IMR-90 (cell line): ENCODE data around the gene RAB1A. TPM values are rescaled to one million over a fixed set of nuclear protein-coding genes. Genes with fewer than 3 reads are reported as not detected.

ENCODE experiments used
- ATAC-seq: fragments of 200-7000 bp; cut with Tn5 transposase; 2 replicates; pipeline ENCODE4 v1.9.1; 2020; ENCODE audit warnings: low read depth, mild to moderate bottlenecking, moderate library complexity
- BruUV-seq: library from RNA; stranded (reverse); fragments of 400-500 nt; replicated peaks from 2 replicates; lab custom pipeline; 2021; lab: Mats Ljungman, UMichigan
- CTCF ChIA-PET: fragments of 300-600 bp; formaldehyde crosslinking; extraction: SDS; loops from one replicate; lab custom pipeline; 2021; ENCODE audit warnings: antibody characterized with exemption; lab: Yijun Ruan, JAX
- POLR2A ChIA-PET: fragments of 300-600 bp; sonication (Branson Sonifier 250); formaldehyde crosslinking; loops from one replicate; lab custom pipeline; 2022; ENCODE audit warnings: antibody characterized with exemption; ENCODE audit not compliant: unreplicated experiment; lab: Charles Lee
- DNase-seq: peaks from one replicate; pipeline ENCODE4 v3.0.0; 2013
- H2AFZ ChIP-seq: replicated peaks from 2 replicates; pipeline ENCODE3; 2013; ENCODE audit warnings: low read length, mild to moderate bottlenecking; ENCODE audit not compliant: poor library complexity
- H2AK5ac ChIP-seq: 2 replicates; pipeline ENCODE4 v1.6.1; 2013; ENCODE audit warnings: low read depth, low read length, inconsistent platforms
- H2AK9ac ChIP-seq: replicated peaks from 2 replicates; pipeline ENCODE3; 2013; ENCODE audit warnings: mild to moderate bottlenecking, low read depth, low read length, moderate library complexity; ENCODE audit not compliant: poor library complexity
- H2BK120ac ChIP-seq: 2 replicates; pipeline ENCODE4 v1.6.1; 2013; ENCODE audit warnings: low read depth, low read length, inconsistent platforms
- H2BK15ac ChIP-seq: 3 replicates; pipeline ENCODE4 v1.6.1; 2013; ENCODE audit warnings: low read depth, low read length, inconsistent platforms
- H2BK20ac ChIP-seq: 2 replicates; pipeline ENCODE4 v1.6.1; 2013; ENCODE audit warnings: low read depth, mild to moderate bottlenecking, inconsistent platforms, low read length, moderate library complexity
- H2BK5ac ChIP-seq: 2 replicates; pipeline ENCODE4 v1.6.1; 2013; ENCODE audit warnings: mild to moderate bottlenecking, low read depth, low read length, inconsistent platforms; ENCODE audit not compliant: poor library complexity, severe bottlenecking
- H3K14ac ChIP-seq: replicated peaks from 2 replicates; pipeline ENCODE4 v1.6.1; 2013; ENCODE audit warnings: low read depth, low read length, inconsistent platforms
- H3K18ac ChIP-seq: 2 replicates; pipeline ENCODE4 v1.6.1; 2013; ENCODE audit warnings: low read depth, low read length, control low read depth
- H3K23ac ChIP-seq: 2 replicates; pipeline ENCODE4 v1.6.1; 2013; ENCODE audit warnings: low read depth, low read length, inconsistent platforms
- H3K27ac ChIP-seq: 2 replicates; pipeline ENCODE4 v1.5.1; 2013; ENCODE audit warnings: mild to moderate bottlenecking, control low read depth, low read length; ENCODE audit not compliant: insufficient read depth
- H3K27me3 ChIP-seq: 2 replicates; pipeline ENCODE4 v1.6.1; 2013; ENCODE audit warnings: low read length; ENCODE audit not compliant: control insufficient read depth, insufficient read depth
- H3K36me3 ChIP-seq: 2 replicates; pipeline ENCODE4 v1.6.1; 2013; ENCODE audit warnings: low read length, mixed read lengths; ENCODE audit not compliant: control insufficient read depth, insufficient read depth
- H3K4ac ChIP-seq: 2 replicates; pipeline ENCODE4 v1.6.1; 2013; ENCODE audit warnings: low read depth, low read length, inconsistent platforms
- H3K4me1 ChIP-seq: 2 replicates; pipeline ENCODE4 v1.6.1; 2013; ENCODE audit warnings: low read length, mixed read lengths; ENCODE audit not compliant: control insufficient read depth, insufficient read depth
- H3K4me2 ChIP-seq: 2 replicates; pipeline ENCODE4 v1.6.1; 2013; ENCODE audit warnings: low read depth, mild to moderate bottlenecking, control low read depth, low read length, moderate library complexity
- H3K4me3 ChIP-seq: 2 replicates; pipeline ENCODE4 v1.5.1; 2013; ENCODE audit warnings: low read depth, mild to moderate bottlenecking, control low read depth, low read length, moderate library complexity; ENCODE audit not compliant: insufficient read depth
- H3K56ac ChIP-seq: 2 replicates; pipeline ENCODE4 v1.6.1; 2013; ENCODE audit warnings: low read length, inconsistent platforms; ENCODE audit not compliant: insufficient read depth; ENCODE audit errors: extremely low read depth
- H3K79me1 ChIP-seq, 2 experiments: 2 replicates each; pipeline ENCODE4 v1.6.1; 2013; ENCODE audit warnings: low read length in 2 of 2, inconsistent platforms in 1 of 2, low read depth in 1 of 2
- H3K9ac ChIP-seq: 2 replicates; pipeline ENCODE4 v1.6.1; 2013; ENCODE audit warnings: low read depth, low read length, control low read depth
- H3K9me1 ChIP-seq: 2 replicates; pipeline ENCODE4 v1.6.1; 2013; ENCODE audit warnings: low read length, inconsistent platforms; ENCODE audit not compliant: insufficient read depth
- H3K9me3 ChIP-seq: 2 replicates; pipeline ENCODE4 v1.6.1; 2013; ENCODE audit warnings: low read length; ENCODE audit not compliant: control insufficient read depth, insufficient read depth
- H4K20me1 ChIP-seq: 2 replicates; pipeline ENCODE4 v1.6.1; 2013; ENCODE audit warnings: low read length, inconsistent platforms; ENCODE audit not compliant: insufficient read depth
- H4K5ac ChIP-seq: 2 replicates; pipeline ENCODE4 v1.6.1; 2013; ENCODE audit warnings: mild to moderate bottlenecking, low read depth, low read length, control low read depth
- H4K8ac ChIP-seq, 2 experiments: 2 replicates each; pipeline ENCODE4 v1.6.1; 2013; ENCODE audit warnings: low read depth in 2 of 2, low read length in 2 of 2, control low read depth in 1 of 2, inconsistent platforms in 1 of 2
- H4K91ac ChIP-seq: 2 replicates; pipeline ENCODE4 v1.6.1; 2013; ENCODE audit warnings: low read depth, low read length, inconsistent platforms; ENCODE audit not compliant: insufficient read depth
- FOS ChIP-seq: fragments of 150-350 bp; IDR thresholded peaks from 2 replicates; pipeline ENCODE4 v1.6.1; 2016; ENCODE audit warnings: low read depth, low read length
- MAZ ChIP-seq: IDR thresholded peaks from 2 replicates; pipeline ENCODE4 v1.6.1; 2012; ENCODE audit warnings: low read depth, mild to moderate bottlenecking, low read length, improper control_type of control experiment, moderate library complexity, borderline replicate concordance
- MXI1 ChIP-seq: IDR thresholded peaks from 2 replicates; pipeline ENCODE4 v1.6.1; 2012; ENCODE audit warnings: low read depth, mild to moderate bottlenecking, low read length, moderate library complexity, borderline replicate concordance
- NFE2L2 ChIP-seq: fragments of 150-350 bp; IDR thresholded peaks from 2 replicates; pipeline ENCODE4 v1.6.1; 2016; ENCODE audit warnings: low read depth, mild to moderate bottlenecking, low read length
- POLR2A ChIP-seq: IDR thresholded peaks from 2 replicates; pipeline ENCODE4 v1.6.1; 2012; ENCODE audit warnings: mild to moderate bottlenecking, low read depth, low read length
- RAD21 ChIP-seq: IDR thresholded peaks from 2 replicates; pipeline ENCODE4 v1.6.1; 2012; ENCODE audit warnings: low read length, improper control_type of control experiment
- SMC3 ChIP-seq: fragments of 150-350 bp; IDR thresholded peaks from 2 replicates; pipeline ENCODE4 v1.6.1; 2016; ENCODE audit warnings: low read depth, mild to moderate bottlenecking, antibody characterized with exemption, low read length, moderate library complexity
- WGBS, 2 experiments: methylation state at CpG; one replicate each; pipeline versions ENCODE4 v1.1.5 to v1.1.7; 2013; ENCODE audit warnings: missing lambda C conversion rate in 2 of 2; ENCODE audit not compliant: insufficient read length in 1 of 2; ENCODE audit errors: extremely low coverage in 2 of 2; 5-methylcytosine and 5-hydroxymethylcytosine counted together
- dilution Hi-C: fragments of 300-500 bp; cut with HindIII; formaldehyde crosslinking; loops from one replicate; pipeline ENCODE4 v1.14.3; 2018; ENCODE audit warnings: low sequenced_read_pairs; ENCODE audit not compliant: unreplicated experiment
- in situ Hi-C: fragments of 300-500 bp; cut with MboI; formaldehyde crosslinking; loops from 3 replicates; pipeline ENCODE4 v1.14.3; 2019; ENCODE audit warnings: low sequenced_read_pairs, inconsistent platforms, mixed read lengths
- intact Hi-C: fragments of 100-400 bp; cut with micrococcal nuclease; formaldehyde crosslinking; loops from 2 replicates; pipeline ENCODE4 v1.10.0; 2022
- polyA plus RNA-seq, 3 experiments: library from polyadenylated mRNA; depleted of rRNA; stranded (reverse); fragments of >200 nt; gene quantifications; 2 replicates each; pipeline ENCODE4 v1.2.3, GENCODE V29; 2012; ENCODE audit warnings: low replicate concordance in 1 of 3
- total RNA-seq: library from RNA; depleted of rRNA; stranded (reverse); fragments of >200 nt; gene quantifications from 2 replicates; pipeline ENCODE4 v1.2.3, GENCODE V29; 2012
- TF ChIP-seq, protein P1 (sequence below): fragments of 150-350 bp; IDR thresholded peaks from 2 replicates; pipeline ENCODE4 v1.6.1; 2017; ENCODE audit warnings: mild to moderate bottlenecking, antibody characterized with exemption, low read length, low read depth
- TF ChIP-seq, protein P2 (sequence below): conservative IDR thresholded peaks from 2 replicates; pipeline ENCODE4 v1.5.1; 2012; ENCODE audit warnings: mild to moderate bottlenecking, low read depth, low read length, improper control_type of control experiment

Gene RAB1A
- total and polyA plus RNA-seq, 2 of the 4 experiments (the other 2 are of a cell fraction) = 114 to 169 TPM

DNA sequence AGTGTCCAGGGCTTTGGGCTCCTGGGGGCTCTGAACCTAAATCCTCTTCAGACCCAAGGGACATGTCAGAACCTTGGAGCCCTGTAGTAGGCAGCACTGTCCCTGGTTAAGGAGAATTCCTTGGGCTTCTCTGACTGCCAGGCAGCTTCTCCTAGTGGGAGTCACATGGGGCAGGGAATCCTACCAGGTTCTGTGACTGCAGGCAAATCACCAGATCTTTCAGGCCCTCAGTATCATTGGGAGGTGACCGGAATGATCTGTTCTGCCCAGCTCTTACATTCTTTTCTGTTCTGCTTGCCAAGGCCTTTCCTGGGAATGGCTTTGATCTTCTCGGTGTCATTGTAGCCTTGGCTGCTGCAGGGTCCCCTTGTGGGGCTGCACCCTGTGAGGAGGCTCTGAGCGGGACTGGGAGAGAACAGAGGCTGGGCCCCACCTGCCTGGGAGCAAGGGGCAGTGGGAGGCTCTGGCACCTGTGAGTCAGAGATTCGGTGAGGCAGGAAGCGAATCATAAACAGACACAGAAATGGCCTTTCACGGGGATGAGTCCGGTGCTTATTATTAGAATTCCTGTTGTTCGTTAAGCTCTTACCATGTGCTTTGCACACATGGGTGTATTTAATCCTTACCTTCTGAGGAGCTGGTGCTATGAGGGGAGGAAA, 59.6 kb downstream of the RAB1A start:
- Histone ChIP-seq H3K56ac (no peak overlapping the region; the same call in 1 of the 2 replicates), H4K91ac (peak overlapping the region; percentile 34; the same call in 1 of the 2 replicates), H4K8ac (peak overlapping the region in 1 of 2 experiments; percentile 11; a peak in 2 of 4 replicates), H3K9me1 (peaks cover 37% of the 10 kb centered on the region), H3K27ac (peak overlapping the region; percentile 1; the same call in 1 of the 2 replicates), H3K4ac (peak overlapping the region; percentile 57; the same call in 1 of the 2 replicates), H2BK20ac (peak overlapping the region; percentile 16; the same call in 1 of the 2 replicates), H3K36me3 (peaks cover 40% of the 10 kb centered on the region), H3K14ac (peak overlapping the region; percentile 16), H3K4me2 (no peak overlapping the region; the same call in 1 of the 2 replicates), H3K4me1 (peaks cover 27% of the 10 kb centered on the region), H4K5ac (peak overlapping the region; percentile 17; the same call in 1 of the 2 replicates), H3K9me3 (no peaks in the 10 kb centered on the region), H2AK5ac (peak overlapping the region; percentile 30; the same call in 1 of the 2 replicates), H2BK120ac (peak overlapping the region; percentile 9; the same call in 1 of the 2 replicates), H2AFZ (peak overlapping the region; percentile 37), H3K9ac (no peak overlapping the region), H4K20me1 (peaks cover 28% of the 10 kb centered on the region; the same call in 1 of the 2 replicates), H2AK9ac (peak overlapping the region; percentile 75), H3K18ac (no peak overlapping the region; the same call in 1 of the 2 replicates), H2BK5ac (peak overlapping the region; percentile 22), H2BK15ac (0 out of 3 replicates have a peak overlapping the region, but pooled peaks have one; percentile 42), H3K27me3 (no peaks in the 10 kb centered on the region), H3K23ac (peak overlapping the region; percentile 63), H3K4me3 (no peak overlapping the region), H3K79me1 (peaks cover 29 to 83% of the 10 kb centered on the region in 2 experiments)
- in situ Hi-C loops = loop anchor here (25.0 kb wide), 1 partner anchor 492 kb away; no protein-coding TSS in a partner anchor
- BruUV-seq = no TSS peak
- ChIA-PET CTCF (interaction anchor here (0.7 to 1.8 kb wide), 2 partner anchors 116 to 126 kb away, joined by 3 to 6 read pairs; no protein-coding TSS in a partner anchor), POLR2A (no interaction called here)
- dilution Hi-C loops = no loop called here
- DNase-seq (peak; percentile 80), ATAC-seq (peak; percentile 51)
- 0 out of 2 replicates have a peak, but pooled peaks have one; percentile 35 for TF ChIP-seq FOS
- 0 out of 2 replicates have a peak, but pooled peaks have one; percentile 22 for TF ChIP-seq RAD21
- TF ChIP-seq POLR2A = no peak
- TF ChIP-seq MAZ = peak; percentile 14; the same call in 1 of the 2 replicates
- TF ChIP-seq SMC3 = no peak
- TF ChIP-seq, protein P1, sequence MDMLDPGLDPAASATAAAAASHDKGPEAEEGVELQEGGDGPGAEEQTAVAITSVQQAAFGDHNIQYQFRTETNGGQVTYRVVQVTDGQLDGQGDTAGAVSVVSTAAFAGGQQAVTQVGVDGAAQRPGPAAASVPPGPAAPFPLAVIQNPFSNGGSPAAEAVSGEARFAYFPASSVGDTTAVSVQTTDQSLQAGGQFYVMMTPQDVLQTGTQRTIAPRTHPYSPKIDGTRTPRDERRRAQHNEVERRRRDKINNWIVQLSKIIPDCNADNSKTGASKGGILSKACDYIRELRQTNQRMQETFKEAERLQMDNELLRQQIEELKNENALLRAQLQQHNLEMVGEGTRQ = peak; percentile 74
- TF ChIP-seq NFE2L2 = no peak
- TF ChIP-seq, protein P2, sequence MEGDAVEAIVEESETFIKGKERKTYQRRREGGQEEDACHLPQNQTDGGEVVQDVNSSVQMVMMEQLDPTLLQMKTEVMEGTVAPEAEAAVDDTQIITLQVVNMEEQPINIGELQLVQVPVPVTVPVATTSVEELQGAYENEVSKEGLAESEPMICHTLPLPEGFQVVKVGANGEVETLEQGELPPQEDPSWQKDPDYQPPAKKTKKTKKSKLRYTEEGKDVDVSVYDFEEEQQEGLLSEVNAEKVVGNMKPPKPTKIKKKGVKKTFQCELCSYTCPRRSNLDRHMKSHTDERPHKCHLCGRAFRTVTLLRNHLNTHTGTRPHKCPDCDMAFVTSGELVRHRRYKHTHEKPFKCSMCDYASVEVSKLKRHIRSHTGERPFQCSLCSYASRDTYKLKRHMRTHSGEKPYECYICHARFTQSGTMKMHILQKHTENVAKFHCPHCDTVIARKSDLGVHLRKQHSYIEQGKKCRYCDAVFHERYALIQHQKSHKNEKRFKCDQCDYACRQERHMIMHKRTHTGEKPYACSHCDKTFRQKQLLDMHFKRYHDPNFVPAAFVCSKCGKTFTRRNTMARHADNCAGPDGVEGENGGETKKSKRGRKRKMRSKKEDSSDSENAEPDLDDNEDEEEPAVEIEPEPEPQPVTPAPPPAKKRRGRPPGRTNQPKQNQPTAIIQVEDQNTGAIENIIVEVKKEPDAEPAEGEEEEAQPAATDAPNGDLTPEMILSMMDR = peak; percentile 33
- 0 out of 2 replicates have a peak, but pooled peaks have one; percentile 60 for TF ChIP-seq MXI1
- WGBS, 2 experiments = 86% methylated on average over 2 of the region's 8 CpGs; no CpG with 5 or more reads in 1 of the 2 experiments
- intact Hi-C loops = no loop called here
